Activated naive CD4-positive, alpha-beta T cell treated with anti-CD3 and anti-CD28 coated beads, Interleukin-2, amount 10 ng/mL, durations not matched to agents 7 days and 5 days (primary cell): ENCODE results near the gene SLC7A10.
A peak's percentile ranks its signal among the peaks of the same experiment; 100 is the strongest.
"Not testable (repeated sequence)": the region's sequence is repeated elsewhere in the genome, so short reads cannot be mapped to it uniquely, and the experiment has no call there.

Experiments
- CTCF ChIA-PET: fragments of 350-600 bp; sonication (Branson Sonifier 250); formaldehyde crosslinking; loops from one replicate; lab custom pipeline; 2021; ENCODE audit warnings: antibody characterized with exemption; lab: Charles Lee
- DNase-seq: peaks from one replicate; pipeline ENCODE4 v3.0.0-alpha.2; 2020
- H3K27ac Mint-ChIP-seq: one replicate; pipeline ENCODE4 v1.8.0; 2021; ENCODE audit warnings: mild to moderate bottlenecking, moderate library complexity, mixed read lengths
- H3K27me3 Mint-ChIP-seq: one replicate; pipeline ENCODE4 v1.8.0; 2021; ENCODE audit warnings: mild to moderate bottlenecking, mixed read lengths
- H3K36me3 Mint-ChIP-seq: one replicate; pipeline ENCODE4 v1.8.0; 2021; ENCODE audit warnings: mixed read lengths
- H3K4me1 Mint-ChIP-seq: one replicate; pipeline ENCODE4 v1.8.0; 2021; ENCODE audit warnings: mixed read lengths
- H3K4me3 Mint-ChIP-seq: one replicate; pipeline ENCODE4 v1.8.0; 2021; ENCODE audit warnings: mild to moderate bottlenecking, moderate library complexity, mixed read lengths
- H3K9me3 Mint-ChIP-seq: one replicate; pipeline ENCODE4 v1.8.0; 2021; ENCODE audit warnings: mixed read lengths

The SLC7A10 gene

GRCh38 chr19:33191501-33191900 lies 34.1 kb downstream of the SLC7A10 start:
- no peak overlapping the region for H3K4me3 Mint-ChIP-seq
- H3K27ac Mint-ChIP-seq, result no peak overlapping the region
- peaks cover 64% of the 10 kb centered on the region for H3K27me3 Mint-ChIP-seq
- no peaks in the 10 kb centered on the region for H3K9me3 Mint-ChIP-seq
- DNase-seq, result no peak
- no peaks in the 10 kb centered on the region for H3K36me3 Mint-ChIP-seq
- CTCF ChIA-PET, result interaction anchor here (1.6 kb wide), 1 partner anchor 47 kb away, joined by 6 read pairs; no protein-coding TSS in a partner anchor
- H3K4me1 Mint-ChIP-seq, result peaks cover 9% of the 10 kb centered on the region

- H3K36me3 Mint-ChIP-seq, DNase-seq, H3K4me3 Mint-ChIP-seq, H3K27ac Mint-ChIP-seq, H3K9me3 Mint-ChIP-seq: not testable (repeated sequence)
- CTCF ChIA-PET, result interaction anchor here (1.6 kb wide), 1 partner anchor 47 kb away, joined by 6 read pairs; no protein-coding TSS in a partner anchor
- peaks cover 64% of the 10 kb centered on the region for H3K27me3 Mint-ChIP-seq
- peaks cover 12% of the 10 kb centered on the region for H3K4me1 Mint-ChIP-seq
Observed at GRCh38 chr19:33191092-33191491, 34.6 kb downstream of the SLC7A10 start.

- peaks cover 12% of the 10 kb centered on the region for H3K4me1 Mint-ChIP-seq
- no peak for DNase-seq
- H3K36me3 Mint-ChIP-seq, result no peaks in the 10 kb centered on the region
- CTCF ChIA-PET, result no interaction called here
- no peaks in the 10 kb centered on the region for H3K9me3 Mint-ChIP-seq
- peaks cover 53% of the 10 kb centered on the region for H3K27me3 Mint-ChIP-seq
- H3K4me3 Mint-ChIP-seq, result no peak overlapping the region
- H3K27ac Mint-ChIP-seq, result no peak overlapping the region
Observed at GRCh38 chr19:33189453-33189852, 36.2 kb downstream of the SLC7A10 start.

GRCh38 chr19:33187183-33187540 lies 38.5 kb downstream of the SLC7A10 start:
- H3K4me1 Mint-ChIP-seq, result peaks cover 9% of the 10 kb centered on the region
- DNase-seq, result no peak
- CTCF ChIA-PET, result interaction anchor here (1.4 to 3.3 kb wide), 3 partner anchors 10 to 62 kb away, joined by 3 to 15 read pairs (median 5); no protein-coding TSS in a partner anchor

GRCh38 chr19:33186431-33187182 lies 39.0 kb downstream of the SLC7A10 start:
- H3K4me1 Mint-ChIP-seq, result peaks cover 9% of the 10 kb centered on the region
- CTCF ChIA-PET, result interaction anchor here (1.4 to 3.3 kb wide), 5 partner anchors 10 to 62 kb away, joined by 3 to 15 read pairs (median 5); no protein-coding TSS in a partner anchor
- no peak for DNase-seq
- H3K27me3 Mint-ChIP-seq, result peaks cover 41% of the 10 kb centered on the region
- H3K9me3 Mint-ChIP-seq, result no peaks in the 10 kb centered on the region
- H3K27ac Mint-ChIP-seq, result no peak overlapping the region
- no peaks in the 10 kb centered on the region for H3K36me3 Mint-ChIP-seq
- H3K4me3 Mint-ChIP-seq, result no peak overlapping the region

More at GRCh38 chr19:33187183-33187540, 38.5 kb downstream of the SLC7A10 start:
- no peak overlapping the region for H3K4me3 Mint-ChIP-seq
- peaks cover 46% of the 10 kb centered on the region for H3K27me3 Mint-ChIP-seq
- H3K9me3 Mint-ChIP-seq, result no peaks in the 10 kb centered on the region
- H3K36me3 Mint-ChIP-seq, result no peaks in the 10 kb centered on the region
- no peak overlapping the region for H3K27ac Mint-ChIP-seq

- H3K27me3 Mint-ChIP-seq, result peaks cover 18% of the 10 kb centered on the region
- peak overlapping the region; percentile 97 for H3K27ac Mint-ChIP-seq
- DNase-seq, result no peak
- H3K9me3 Mint-ChIP-seq, result no peaks in the 10 kb centered on the region
- H3K4me3 Mint-ChIP-seq, result peak overlapping the region; percentile 86
- peaks cover 4% of the 10 kb centered on the region for H3K36me3 Mint-ChIP-seq
- CTCF ChIA-PET, result interaction anchor here (1.0 to 2.7 kb wide), 12 partner anchors 9 to 209 kb away, joined by 3 to 15 read pairs (median 7); no protein-coding TSS in a partner anchor
- peaks cover 35% of the 10 kb centered on the region for H3K4me1 Mint-ChIP-seq
Observed at GRCh38 chr19:33177417-33177979, 48.2 kb downstream of the SLC7A10 start.

- Mint-ChIP-seq H3K27me3 (peaks cover 18% of the 10 kb centered on the region), H3K4me3 (peak overlapping the region; percentile 86), H3K4me1 (peaks cover 37% of the 10 kb centered on the region), H3K27ac (peak overlapping the region; percentile 97), H3K36me3 (peaks cover 4% of the 10 kb centered on the region), H3K9me3 (no peaks in the 10 kb centered on the region)
- peak; percentile 96 for DNase-seq
- CTCF ChIA-PET, result interaction anchor here (1.0 to 2.7 kb wide), 12 partner anchors 7 to 208 kb away, joined by 3 to 15 read pairs (median 7); no protein-coding TSS in a partner anchor
Observed at GRCh38 chr19:33176670-33177416, 48.8 kb downstream of the SLC7A10 start.

GRCh38 chr19:33175886-33176669 lies 49.6 kb downstream of the SLC7A10 start:
- peak; percentile 48 for DNase-seq
- Mint-ChIP-seq H3K27me3 (peaks cover 13% of the 10 kb centered on the region), H3K27ac (peak overlapping the region; percentile 97), H3K4me3 (peak overlapping the region; percentile 86), H3K4me1 (peaks cover 37% of the 10 kb centered on the region), H3K9me3 (no peaks in the 10 kb centered on the region), H3K36me3 (peaks cover 4% of the 10 kb centered on the region)
- CTCF ChIA-PET, result interaction anchor here (1.0 to 2.7 kb wide), 10 partner anchors 8 to 51 kb away, joined by 3 to 15 read pairs (median 8); no protein-coding TSS in a partner anchor

GRCh38 chr19:33175156-33175782 lies 50.4 kb downstream of the SLC7A10 start:
- peaks cover 4% of the 10 kb centered on the region for H3K36me3 Mint-ChIP-seq
- peak overlapping the region; percentile 97 for H3K27ac Mint-ChIP-seq

GRCh38 chr19:33174186-33174585 lies 51.5 kb downstream of the SLC7A10 start:
- peaks cover 34% of the 10 kb centered on the region for H3K4me1 Mint-ChIP-seq

More at GRCh38 chr19:33175156-33175782, 50.4 kb downstream of the SLC7A10 start:
- H3K9me3 Mint-ChIP-seq, result no peaks in the 10 kb centered on the region
- H3K4me1 Mint-ChIP-seq, result peaks cover 37% of the 10 kb centered on the region
- CTCF ChIA-PET, result interaction anchor here (0.9 to 2.6 kb wide), 5 partner anchors 9 to 31 kb away, joined by 3 to 15 read pairs (median 5); no protein-coding TSS in a partner anchor
- no peak for DNase-seq
- H3K27me3 Mint-ChIP-seq, result peaks cover 13% of the 10 kb centered on the region
- H3K4me3 Mint-ChIP-seq, result peak overlapping the region; percentile 86

GRCh38 chr19:33171916-33172359 lies 53.7 kb downstream of the SLC7A10 start:
- Mint-ChIP-seq H3K4me3 (no peak overlapping the region), H3K27me3 (peaks cover 10% of the 10 kb centered on the region), H3K36me3 (peaks cover 9% of the 10 kb centered on the region), H3K4me1 (peaks cover 20% of the 10 kb centered on the region), H3K9me3 (peaks cover 17% of the 10 kb centered on the region), H3K27ac (no peak overlapping the region)
- no peak for DNase-seq
- CTCF ChIA-PET, result interaction anchor here (1.1 kb wide), 1 partner anchor 28 kb away, joined by 4 read pairs; no protein-coding TSS in a partner anchor

More at GRCh38 chr19:33174186-33174585, 51.5 kb downstream of the SLC7A10 start:
- peaks cover 2% of the 10 kb centered on the region for H3K9me3 Mint-ChIP-seq
- peaks cover 4% of the 10 kb centered on the region for H3K36me3 Mint-ChIP-seq
- no peak for DNase-seq
- no peak overlapping the region for H3K4me3 Mint-ChIP-seq
- H3K27ac Mint-ChIP-seq, result no peak overlapping the region
- CTCF ChIA-PET, result interaction anchor here (0.9 to 1.6 kb wide), 2 partner anchors 10 to 13 kb away, joined by 3 to 5 read pairs; no protein-coding TSS in a partner anchor
- peaks cover 13% of the 10 kb centered on the region for H3K27me3 Mint-ChIP-seq

- Mint-ChIP-seq H3K4me1 (peaks cover 18% of the 10 kb centered on the region), H3K27me3 (peaks cover 7% of the 10 kb centered on the region), H3K27ac (no peak overlapping the region), H3K36me3 (peaks cover 6% of the 10 kb centered on the region), H3K9me3 (peaks cover 17% of the 10 kb centered on the region), H3K4me3 (no peak overlapping the region)
- CTCF ChIA-PET, result interaction anchor here (1.1 to 1.3 kb wide), 3 partner anchors 12 to 27 kb away, joined by 3 to 5 read pairs (median 4); no protein-coding TSS in a partner anchor
- no peak for DNase-seq
Observed at GRCh38 chr19:33171222-33171795, 54.3 kb downstream of the SLC7A10 start.
